CD1c-positive myeloid dendritic cell (primary cell): Measurements from ENCODE around the gene KIAA1586.
A peak's percentile ranks its signal among the peaks of the same experiment; 100 is the strongest.
"Not testable (repeated sequence)": the region's sequence is repeated elsewhere in the genome, so short reads cannot be mapped to it uniquely, and the experiment has no call there.

Experiments
- DNase-seq: peaks from one replicate; pipeline ENCODE4 v3.0.0-alpha.2; 2016; ENCODE audit errors: extremely low spot score

KIAA1586 gene, protein sequence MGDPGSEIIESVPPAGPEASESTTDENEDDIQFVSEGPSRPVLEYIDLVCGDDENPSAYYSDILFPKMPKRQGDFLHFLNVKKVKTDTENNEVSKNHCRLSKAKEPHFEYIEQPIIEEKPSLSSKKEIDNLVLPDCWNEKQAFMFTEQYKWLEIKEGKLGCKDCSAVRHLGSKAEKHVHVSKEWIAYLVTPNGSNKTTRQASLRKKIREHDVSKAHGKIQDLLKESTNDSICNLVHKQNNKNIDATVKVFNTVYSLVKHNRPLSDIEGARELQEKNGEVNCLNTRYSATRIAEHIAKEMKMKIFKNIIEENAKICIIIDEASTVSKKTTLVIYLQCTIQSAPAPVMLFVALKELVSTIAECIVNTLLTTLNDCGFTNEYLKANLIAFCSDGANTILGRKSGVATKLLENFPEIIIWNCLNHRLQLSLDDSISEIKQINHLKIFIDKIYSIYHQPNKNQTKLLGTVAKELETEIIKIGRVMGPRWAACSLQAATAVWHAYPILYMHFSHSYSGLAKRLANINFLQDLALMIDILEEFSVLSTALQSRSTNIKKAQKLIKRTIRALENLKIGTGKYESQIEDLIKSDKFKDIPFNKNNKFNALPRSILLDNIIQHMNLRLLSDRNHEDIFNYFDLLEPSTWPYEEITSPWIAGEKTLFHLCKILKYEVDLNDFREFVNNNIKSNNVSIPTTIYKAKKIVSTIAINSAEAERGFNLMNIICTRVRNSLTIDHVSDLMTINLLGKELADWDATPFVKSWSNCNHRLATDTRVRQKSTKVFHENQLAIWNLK

DNA sequence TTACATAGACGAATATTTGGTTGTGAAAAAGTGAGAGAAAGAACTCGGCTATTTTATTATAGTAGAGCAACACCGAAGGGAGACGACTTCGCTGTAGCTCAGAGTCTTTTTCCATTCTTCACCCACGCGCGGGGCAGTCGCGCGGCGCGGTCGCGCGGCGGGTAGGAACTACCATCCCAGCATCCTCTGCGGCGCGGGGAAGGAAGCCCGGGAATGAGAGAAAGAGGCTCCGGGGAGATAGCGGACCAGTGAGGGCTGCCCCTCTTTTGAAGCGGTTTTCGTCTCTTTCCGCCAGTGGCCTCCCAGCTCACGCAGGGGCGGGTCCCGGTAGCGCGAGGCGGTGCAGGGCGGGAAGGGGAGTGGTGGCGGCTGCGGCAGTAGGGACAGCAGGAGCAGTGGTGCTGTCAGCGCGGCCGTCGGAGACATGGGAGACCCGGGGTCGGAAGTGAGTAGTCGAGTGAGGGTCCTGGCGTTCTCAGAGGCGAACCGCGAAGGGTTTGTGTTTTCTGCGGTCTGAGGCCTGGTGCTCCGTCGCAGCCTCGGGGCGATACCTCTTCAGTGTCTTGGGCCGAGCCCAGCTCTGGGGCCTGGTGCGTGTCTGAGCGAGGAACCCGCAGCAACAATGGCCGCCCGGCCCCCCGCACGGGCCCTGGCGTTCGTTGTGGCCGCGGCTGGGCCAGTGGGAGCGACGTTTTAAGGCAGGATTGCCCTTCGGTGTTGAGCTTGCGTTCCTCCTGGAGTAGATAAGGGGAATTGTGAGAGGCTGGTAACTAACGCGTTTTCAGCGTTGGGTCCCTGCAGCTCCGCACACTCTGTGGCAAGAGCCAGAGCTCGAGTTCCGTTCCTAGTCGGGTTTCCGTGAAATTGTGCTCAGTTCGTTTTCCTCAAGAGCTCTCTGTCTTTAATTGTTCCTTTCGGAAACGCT, at the start of gene KIAA1586:
Gene KIAA1586 (plus strand): TSS at position 362 of the 925 bp plus-strand sequence. CDS start 63 bp downstream, at position 425.
- DNase-seq, result peak; percentile 85

DNA sequence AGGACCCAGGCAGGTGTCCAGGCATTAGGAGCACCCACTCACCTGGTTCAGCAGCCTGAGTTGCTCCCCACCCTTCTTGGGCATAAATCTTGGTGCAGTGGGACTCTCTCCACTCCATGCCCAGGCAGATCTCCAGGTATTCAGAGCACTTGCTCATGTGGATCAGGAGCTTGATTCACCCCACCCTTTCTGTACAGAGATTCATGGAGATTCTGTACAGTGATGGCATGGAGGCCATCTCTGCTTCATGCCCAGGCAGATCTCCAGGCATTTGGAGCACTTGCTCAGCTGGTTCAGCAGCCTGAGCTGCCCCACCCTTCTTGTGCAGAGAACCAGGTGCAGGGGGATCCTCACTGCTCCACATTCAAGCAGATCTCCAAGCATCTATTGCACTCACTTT, 47.4 kb upstream of the KIAA1586 start:
- DNase-seq, result no peak

DNA sequence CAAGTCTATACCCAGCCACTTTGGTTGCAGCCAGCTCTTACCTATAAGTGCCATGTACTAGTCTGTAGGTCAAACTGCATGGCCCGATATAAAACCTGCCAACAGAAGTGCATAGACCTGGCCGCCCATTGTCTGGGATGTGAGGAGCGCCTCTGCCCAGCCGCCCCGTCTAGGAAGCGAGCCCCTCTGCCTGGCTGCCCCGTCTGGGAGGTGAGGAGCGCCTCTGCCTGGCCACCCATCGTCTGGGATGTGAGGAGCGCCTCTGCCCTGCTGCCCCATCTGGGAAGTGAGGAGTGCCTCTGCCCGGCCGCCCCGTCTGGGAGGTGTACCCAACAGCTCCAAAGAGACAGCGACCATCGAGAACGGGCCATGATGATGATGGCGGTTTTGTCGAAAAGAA, 46.7 kb upstream of the KIAA1586 start:
- DNase-seq, result not testable (repeated sequence)

DNA sequence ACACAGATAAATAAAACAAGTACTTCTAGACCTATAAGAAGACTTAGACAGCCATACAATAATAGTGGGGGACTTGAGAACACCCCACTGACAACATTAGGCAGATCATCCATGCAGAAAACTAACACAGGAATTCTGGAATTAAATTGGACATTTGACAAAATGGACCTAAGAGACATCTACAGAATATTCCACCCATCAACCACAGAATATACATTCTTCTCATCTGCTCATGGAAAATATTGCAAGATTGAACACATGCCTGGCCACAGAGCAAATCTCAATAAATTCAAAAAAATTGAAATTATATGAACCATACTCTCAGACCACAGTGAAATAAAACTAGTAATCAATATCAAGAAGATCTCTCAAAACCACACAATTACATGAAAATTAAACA, 44.3 kb upstream of the KIAA1586 start:
- DNase-seq, result no peak

DNA sequence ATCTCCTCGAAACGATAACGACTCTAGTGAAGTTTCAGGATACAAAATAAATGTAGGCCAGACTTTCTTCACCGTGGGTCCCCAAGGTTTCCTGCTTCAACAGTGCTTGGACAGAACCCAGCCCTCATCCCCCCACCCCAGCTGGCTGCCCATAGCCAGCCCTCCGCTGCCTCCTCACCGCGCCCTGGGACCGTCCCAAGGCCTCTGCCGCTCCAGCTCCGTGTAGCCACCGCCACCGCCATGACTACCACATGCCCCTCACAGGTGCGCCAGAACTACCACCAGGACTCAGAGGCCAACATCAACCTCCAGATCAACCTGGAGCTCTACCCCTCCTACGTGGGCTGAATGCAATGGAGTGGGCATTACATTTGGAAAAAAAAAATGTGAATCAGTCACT, 42.2 kb upstream of the KIAA1586 start:
- DNase-seq, result no peak

DNA sequence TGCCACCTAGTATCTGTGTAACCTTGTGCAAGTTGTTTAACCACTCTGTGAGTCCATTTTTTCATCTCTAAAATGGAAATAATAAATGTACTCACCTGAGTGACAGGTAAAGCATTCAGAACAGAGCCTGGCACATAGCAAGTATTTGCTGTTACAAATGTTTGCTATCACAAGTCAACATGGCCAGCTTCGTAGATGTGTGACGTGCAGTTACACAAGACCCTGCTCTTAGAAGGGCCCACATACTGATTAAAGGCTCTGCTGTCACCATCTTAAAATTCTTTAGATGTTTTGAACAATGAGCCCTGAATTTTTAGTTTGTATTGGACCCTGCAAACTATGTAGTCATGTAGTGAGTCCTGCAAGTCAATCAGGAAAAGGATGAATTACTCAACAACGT, 40.4 kb upstream of the KIAA1586 start:
- no peak for DNase-seq

DNA sequence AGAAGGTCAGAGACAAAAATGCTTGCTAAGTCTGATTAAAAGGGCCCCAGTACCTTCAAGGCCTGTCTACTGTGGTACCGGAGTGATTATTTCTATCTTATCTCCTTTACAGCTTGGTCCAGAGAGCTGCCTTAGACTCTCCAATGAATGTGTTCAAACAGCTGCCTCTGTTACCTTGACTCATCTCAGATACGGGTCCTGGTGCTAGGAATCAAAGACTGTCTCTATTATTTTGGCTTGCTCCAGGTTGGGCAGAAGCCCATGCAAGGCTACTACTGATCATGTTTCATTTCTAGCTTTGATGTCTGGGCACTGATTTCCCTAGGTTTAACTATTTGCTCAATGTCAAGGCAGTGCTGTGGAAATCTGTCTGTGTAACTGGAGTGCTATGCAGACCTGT, 38.4 kb upstream of the KIAA1586 start:
- not testable (repeated sequence) for DNase-seq

DNA sequence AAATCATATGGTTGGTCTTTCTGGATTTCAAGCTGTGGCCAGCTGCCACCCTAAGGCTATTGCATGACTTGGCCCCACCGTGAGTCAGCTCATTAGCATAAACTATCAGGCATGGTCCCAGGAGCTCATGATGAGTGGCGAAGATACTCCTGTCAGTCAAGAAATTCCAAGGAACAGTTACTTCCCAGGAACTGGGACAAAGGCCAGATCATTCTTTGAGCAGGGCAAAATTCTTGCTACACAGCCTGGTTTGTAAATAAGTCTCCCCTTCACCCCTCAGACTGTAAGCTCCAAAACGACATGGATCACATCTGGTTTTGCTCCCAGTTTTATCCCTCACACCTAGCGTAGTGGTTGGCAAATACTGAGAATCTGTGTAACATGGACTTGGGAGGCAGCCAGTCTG, 33.0 kb upstream of the KIAA1586 start:
- DNase-seq, result no peak

DNA sequence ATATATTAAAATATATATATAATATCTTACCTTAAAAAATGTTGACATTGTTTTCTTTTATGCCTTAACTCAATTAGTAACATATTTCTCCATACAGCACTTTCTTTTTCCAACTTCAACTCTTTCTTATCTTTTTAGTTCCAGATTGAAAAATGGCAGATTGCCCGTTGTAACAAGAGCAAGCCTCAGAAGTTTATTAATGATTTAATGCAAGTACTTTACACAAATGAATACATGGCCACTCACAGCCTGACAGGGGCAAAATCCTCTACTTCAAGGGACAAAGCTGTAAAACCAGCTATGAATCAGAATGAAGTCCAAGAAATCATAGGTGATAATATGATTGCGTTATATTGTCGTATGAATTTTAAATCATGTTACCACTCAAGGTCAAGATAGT, 29.4 kb upstream of the KIAA1586 start:
- DNase-seq, result no peak

DNA sequence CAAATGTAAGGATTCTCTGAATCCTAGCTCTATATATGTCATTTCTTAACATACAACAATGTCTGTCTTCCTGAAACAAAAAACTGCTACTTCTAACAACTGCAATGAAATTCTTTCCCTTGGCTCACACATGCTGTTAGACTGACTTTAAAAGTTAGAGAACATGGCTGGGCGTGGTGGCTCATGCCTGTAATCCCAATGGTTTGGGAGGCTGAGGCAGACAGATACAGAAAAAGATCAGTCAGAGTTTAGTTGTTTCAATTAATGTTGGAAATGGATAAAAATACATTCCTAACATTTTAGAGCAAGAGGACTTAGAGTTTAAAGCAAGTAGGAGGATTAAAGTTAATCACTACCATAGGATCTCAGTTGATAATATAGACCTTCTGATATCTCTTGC, 28.7 kb upstream of the KIAA1586 start:
- DNase-seq, result no peak

DNA sequence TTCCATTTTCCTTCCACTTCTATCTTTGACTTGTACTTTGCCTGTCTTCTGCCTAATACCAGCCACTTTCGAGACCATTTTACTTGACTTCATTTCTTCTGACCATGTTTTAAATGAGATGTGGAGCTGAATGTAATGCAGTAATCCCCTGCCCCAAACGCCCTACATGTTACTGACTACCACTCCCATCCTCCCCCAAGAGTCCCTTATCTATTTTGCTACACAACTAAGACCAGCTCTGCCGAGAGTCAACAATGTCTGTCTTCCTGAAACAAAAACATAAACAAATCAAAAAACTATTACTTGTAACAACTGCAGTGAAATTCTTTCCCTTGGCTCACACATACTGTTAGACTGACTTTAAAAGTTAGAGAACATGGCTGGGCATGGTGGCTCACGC, 27.1 kb upstream of the KIAA1586 start:
- DNase-seq, result no peak

DNA sequence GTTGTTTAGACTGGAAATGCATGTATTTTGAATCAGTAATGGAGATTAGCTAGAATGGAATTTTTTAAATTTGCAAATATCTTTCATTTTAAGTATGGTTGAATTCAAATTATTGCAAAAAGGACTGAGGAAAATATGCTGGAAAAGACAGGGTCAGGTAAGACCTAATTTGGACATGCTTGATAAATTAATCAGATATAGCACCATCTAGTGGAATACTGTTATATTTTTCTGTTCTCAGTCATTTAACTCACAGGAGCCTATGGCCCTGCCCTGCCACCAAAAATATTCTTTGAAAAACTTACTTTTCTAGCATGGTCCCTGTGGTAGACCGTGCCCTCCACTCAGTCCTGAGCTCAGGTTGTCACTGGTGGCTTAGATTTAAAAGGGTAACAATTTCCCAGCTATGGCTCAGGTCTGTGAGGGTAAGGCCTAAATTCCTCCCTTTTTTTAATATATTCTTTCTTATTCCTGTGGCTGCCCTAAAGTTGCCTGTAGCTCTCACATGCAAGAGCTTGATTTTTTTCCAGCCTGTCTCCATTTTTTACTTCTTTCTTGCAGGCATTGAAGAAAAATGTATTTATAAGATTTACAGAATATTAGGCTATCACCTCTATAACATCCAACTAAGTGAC, 25.3 kb upstream of the KIAA1586 start:
- peak; percentile 57 for DNase-seq

DNA sequence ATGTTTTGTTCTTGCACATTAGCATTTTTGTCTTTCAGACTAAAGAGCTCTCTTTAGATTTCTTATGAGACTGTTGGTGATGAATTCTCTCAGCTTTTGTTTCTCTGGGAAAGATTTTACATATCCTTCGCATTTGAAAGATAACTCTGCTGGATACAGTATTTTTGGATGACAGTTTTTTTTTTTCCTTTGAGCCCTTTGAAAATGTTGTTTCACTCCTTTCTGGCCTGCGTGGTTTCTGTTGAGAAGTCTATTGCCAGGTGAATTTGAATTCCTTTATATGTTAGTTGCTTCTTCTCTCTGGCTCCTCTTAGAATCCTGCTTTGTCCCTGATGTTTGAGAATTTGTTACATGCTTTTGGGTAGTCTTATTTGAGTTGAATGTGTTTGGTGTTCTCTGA, 22.2 kb upstream of the KIAA1586 start:
- DNase-seq, result no peak

DNA sequence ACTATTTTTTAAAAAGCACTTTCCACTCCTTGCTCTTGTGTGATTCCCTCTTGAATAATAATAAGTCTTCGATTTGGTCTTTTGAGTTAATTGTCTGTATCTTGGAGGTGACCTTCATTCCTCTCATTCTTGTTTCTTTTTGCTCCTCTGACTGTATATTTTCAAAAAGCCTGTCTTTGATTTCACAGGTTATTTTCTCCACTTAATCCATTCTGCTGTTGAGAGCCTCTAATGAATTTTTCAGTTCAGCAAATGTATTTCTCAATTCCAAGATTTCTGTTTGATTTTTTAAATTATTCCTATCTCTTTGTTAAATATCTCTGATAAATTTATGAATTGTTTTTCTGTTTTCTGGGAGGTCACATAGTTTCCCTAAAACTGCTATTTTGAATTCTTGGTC, 21.7 kb upstream of the KIAA1586 start:
- no peak for DNase-seq

DNA sequence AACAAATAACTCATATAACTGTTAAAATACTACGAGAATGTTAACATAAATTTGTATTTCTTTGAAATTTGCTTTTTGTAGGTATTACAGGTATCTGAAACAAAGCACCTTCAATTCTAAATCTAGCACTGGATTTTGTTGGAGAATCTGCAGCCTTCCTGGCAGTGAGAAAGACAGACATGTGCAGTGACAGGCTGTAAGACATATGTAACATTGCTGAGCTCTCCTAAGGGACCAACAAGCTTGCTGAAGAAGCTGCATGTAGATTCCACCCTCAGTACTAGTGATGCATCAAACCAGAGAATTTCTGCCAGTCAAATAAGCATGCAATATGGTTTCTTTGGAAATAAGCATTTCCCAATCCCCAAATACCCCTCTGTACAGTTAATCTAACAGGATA, 20.5 kb upstream of the KIAA1586 start:
- no peak for DNase-seq

DNA sequence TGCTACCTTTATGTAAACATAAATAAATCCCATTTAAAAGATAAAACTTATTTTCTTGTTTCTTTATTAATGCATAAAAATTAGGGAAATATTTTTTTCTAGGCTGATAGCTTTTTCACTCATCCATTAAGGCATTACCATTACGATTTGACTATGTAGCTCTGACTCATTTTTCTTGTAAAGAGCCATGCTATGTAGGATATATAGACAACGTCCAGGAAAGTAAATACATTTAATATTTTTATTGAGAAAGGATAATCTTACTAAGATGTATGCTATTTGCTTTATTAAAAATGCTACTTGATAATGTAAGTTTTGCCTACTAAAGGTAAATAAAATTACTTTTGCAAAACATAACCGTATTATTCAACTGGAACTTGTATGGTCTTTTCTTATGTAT, 19.2 kb upstream of the KIAA1586 start:
- no peak for DNase-seq

DNA sequence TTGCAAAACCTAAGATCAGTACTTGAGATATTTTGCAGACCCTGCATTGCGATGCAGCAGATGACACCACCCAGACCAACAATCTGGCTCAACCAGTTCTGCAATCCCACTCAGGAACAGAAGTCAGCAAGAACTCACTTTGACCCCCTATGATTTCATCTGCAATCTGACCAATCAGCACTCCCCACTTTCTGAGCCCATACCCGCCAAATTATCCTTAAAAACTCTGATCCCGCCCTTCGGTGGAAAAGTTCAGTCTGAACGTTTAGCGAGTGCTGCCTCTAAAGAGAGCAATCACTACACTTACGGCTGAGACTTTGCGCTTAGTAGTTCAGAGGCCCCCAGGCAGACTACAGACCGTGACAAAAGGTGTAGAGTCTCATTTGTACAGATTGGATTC, 17.3 kb upstream of the KIAA1586 start:
- DNase-seq, result no peak

DNA sequence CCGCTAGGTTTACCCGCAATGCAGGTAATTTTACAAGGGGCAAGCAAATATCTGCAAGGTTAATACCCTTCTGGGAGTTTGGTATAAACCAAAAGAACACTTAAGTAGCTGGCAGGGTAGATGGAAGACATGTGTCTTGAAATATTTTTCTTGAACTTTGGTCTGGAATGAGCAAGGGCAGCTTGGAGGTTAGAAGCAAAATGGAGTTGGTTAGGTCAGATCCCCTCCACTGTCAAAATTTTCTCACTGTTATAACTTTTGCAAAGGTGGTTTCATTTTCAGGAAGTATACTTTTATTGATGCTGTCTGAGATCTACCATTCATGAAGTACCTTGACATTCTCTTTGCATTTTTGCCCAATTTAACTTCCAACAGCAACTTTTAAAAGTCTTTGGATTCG, 13.3 kb upstream of the KIAA1586 start:
- no peak for DNase-seq

DNA sequence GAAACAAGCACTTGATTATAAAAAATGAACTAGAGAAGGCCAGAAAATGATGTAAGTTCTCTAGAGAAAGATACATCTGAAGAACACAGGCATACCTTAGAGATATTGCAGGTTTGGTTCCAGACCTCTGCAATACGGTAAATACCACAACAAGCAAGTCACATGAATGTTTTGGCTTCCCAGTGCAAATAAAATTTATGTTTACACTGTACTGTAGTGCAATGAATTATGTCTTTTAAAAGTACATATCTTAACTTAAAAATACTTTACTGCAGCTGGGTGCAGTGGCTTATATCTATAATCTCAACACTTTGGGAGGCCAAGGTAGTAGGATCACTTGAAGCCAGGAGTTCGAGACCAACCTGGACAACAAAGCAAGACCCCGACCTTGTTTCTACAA, 10.9 kb upstream of the KIAA1586 start:
- DNase-seq, result no peak

DNA sequence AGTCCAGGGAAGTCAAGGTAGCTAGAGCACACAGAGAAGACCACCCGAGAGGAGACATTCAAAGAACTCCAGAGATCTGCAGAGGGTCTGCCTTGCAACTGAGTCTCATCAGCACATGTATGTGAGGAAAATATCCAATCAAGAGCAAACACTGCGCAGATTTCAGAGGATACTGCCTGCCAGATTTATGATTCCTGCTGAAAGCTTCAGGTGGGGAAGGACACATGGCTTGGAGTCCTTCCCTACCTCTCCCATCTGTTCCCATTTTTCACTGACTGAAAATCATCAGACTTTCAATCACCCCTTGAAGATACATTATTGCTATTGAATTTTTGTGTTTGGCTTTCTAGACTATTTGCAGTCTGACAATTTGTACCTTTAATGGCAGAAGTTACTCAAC, 7.6 kb upstream of the KIAA1586 start:
- DNase-seq, result no peak

DNA sequence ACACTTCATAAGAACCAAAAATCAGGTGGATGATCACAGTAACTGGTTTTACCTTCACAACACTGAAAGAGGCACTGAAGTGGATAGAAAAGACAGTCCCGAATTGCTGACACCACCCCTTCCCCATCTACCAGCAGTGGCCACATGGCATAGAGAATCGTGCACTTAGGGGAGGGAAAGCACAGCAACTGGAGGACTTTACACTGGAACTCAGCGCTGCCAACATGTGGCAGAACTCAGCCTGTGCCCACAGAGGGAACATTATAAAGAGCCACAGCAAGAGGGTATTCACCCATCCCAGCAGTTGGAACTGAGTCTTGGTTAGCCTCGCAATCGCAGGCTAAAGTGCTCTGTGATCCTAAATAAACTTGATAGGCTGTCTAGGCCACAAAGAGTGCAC, 6.5 kb upstream of the KIAA1586 start:
- DNase-seq, result no peak

DNA sequence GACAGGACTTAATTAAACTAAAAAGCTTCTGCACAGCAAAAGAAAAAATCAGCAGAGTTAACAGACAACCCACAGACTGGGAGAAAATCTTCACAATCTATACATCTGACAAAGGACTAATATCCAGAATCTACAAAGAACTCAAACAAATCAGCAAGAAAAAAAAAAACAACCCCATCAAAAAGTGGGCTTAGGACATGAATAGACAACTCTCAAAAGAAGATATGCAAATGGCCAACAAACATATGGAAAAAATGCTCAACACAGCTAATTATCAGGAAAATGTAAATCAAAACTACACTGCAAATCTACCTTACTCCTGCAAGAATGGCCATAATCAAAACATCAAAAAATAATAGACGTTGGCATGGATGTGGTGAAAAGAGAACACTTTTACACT, 2.4 kb upstream of the KIAA1586 start:
- not testable (repeated sequence) for DNase-seq
